GM21360 (cell line): Measurements from ENCODE around the gene TBP.
A peak's percentile ranks its signal among the peaks of the same experiment; 100 is the strongest.
"Not testable (repeated sequence)": the region's sequence is repeated elsewhere in the genome, so short reads cannot be mapped to it uniquely, and the experiment has no call there.

ENCODE experiments used
- ATAC-seq: cut with Tn5 transposase; IDR thresholded peaks from one replicate; pipeline ENCODE4 v1.9.1; 2021; ENCODE audit warnings: mild to moderate bottlenecking, moderate library complexity; ENCODE audit not compliant: unreplicated experiment

The TBP gene

GRCh38 chr6:170554013-170554795, at the start of gene TBP:
TBP (plus strand) TSS chr6:170554369; CDS start chr6:170557030, 2,661 bp downstream.
- peak; percentile 97 for ATAC-seq

DNA sequence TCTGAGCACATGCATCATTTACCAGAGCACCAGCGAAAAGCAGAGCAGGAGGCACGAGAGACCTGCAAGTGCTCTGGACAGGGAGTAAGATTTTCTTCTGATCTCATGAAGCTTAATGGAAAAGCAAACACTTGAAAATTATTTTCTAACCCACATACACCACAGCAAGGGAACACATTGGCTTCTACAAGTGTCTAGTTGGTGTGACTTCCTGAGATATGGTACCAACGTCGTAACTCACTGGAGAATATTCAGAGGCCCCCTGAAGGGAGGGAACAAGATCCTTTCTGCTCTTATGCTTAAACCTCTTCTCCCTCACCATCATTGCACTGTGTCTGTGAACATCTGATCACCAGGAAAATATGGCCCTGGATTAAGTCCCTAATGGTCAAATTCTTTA, 49.7 kb upstream of the TBP start:
- ATAC-seq: no peak

- no peak for ATAC-seq
Observed at GRCh38 chr6:170505306-170505705, 48.9 kb upstream of the TBP start.

GRCh38 chr6:170506446-170506845, 47.7 kb upstream of the TBP start:
- no peak for ATAC-seq

DNA sequence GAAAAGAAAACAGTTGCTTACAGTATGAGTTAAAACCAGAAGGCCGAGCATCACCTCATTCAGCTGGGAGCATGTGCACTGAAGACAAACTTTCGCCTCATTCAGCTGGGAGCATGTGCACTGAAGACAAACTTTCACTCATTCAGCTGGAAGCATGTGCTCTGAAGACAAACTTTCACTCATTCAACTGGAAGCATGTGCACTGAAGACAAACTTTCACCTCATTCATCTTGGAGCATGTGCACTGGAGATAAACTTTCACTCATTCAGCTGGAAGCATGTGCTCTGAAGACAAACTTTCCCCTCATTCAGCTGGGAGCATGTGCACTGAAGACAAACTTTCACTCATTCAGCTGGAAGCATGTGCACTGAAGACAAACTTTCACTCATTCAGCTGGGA, 46.4 kb upstream of the TBP start:
- not testable (repeated sequence) for ATAC-seq

DNA sequence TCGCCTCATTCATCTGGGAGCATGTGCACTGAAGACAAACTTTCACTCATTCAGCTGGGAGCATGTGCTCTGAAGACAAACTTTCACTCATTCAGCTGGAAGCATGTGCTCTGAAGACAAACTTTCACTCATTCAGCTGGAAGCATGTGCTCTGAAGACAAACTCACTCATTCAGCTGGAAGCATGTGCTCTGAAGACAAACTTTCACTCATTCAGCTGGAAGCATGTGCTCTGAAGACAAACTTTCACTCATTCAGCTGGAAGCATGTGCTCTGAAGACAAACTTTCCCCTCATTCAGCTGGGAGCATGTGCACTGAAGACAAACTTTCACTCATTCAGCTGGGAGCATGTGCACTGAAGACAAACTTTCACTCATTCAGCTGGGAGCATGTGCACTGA, 45.9 kb upstream of the TBP start:
- not testable (repeated sequence) for ATAC-seq

GRCh38 chr6:170508892-170509722, 45.1 kb upstream of the TBP start:
- not testable (repeated sequence) for ATAC-seq

GRCh38 chr6:170509723-170510018, 44.5 kb upstream of the TBP start:
- ATAC-seq: no peak

DNA sequence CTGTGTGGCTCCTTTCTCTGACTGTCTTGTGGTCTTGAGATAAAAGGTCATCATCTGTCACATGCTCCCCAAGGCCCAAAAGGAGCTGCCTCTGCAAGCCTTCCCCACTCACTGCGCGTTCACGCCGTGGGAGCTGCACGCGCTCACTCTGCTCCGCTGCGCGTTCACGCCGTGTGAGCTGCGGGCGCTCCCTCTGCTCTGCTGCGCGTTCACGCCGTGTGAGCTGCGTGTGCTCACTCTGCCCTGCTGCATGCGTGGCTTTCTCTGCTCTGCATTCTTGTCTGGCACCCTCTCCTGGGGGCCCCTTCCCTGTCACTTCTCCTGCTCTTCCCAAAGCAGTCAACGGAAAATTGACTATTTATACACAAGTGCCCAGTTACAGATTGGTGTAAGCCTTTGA, 43.5 kb upstream of the TBP start:
- no peak for ATAC-seq

GRCh38 chr6:170512249-170512648, 41.9 kb upstream of the TBP start:
- ATAC-seq: no peak

GRCh38 chr6:170514908-170515307, 39.3 kb upstream of the TBP start:
- ATAC-seq: no peak

- peak; percentile 99 for ATAC-seq
Observed at GRCh38 chr6:170516783-170517616, 37.2 kb upstream of the TBP start.

GRCh38 chr6:170522565-170523183, 31.5 kb upstream of the TBP start:
- no peak for ATAC-seq

- no peak for ATAC-seq
Observed at GRCh38 chr6:170523256-170524171, 30.7 kb upstream of the TBP start.

GRCh38 chr6:170524172-170524502, 30.0 kb upstream of the TBP start:
- ATAC-seq: no peak

- ATAC-seq: no peak
Observed at GRCh38 chr6:170525795-170526194, 28.4 kb upstream of the TBP start.

- ATAC-seq: not testable (repeated sequence)
Observed at GRCh38 chr6:170527995-170528394, 26.2 kb upstream of the TBP start.

GRCh38 chr6:170529839-170530469, 24.2 kb upstream of the TBP start:
- peak; percentile 82 for ATAC-seq

DNA sequence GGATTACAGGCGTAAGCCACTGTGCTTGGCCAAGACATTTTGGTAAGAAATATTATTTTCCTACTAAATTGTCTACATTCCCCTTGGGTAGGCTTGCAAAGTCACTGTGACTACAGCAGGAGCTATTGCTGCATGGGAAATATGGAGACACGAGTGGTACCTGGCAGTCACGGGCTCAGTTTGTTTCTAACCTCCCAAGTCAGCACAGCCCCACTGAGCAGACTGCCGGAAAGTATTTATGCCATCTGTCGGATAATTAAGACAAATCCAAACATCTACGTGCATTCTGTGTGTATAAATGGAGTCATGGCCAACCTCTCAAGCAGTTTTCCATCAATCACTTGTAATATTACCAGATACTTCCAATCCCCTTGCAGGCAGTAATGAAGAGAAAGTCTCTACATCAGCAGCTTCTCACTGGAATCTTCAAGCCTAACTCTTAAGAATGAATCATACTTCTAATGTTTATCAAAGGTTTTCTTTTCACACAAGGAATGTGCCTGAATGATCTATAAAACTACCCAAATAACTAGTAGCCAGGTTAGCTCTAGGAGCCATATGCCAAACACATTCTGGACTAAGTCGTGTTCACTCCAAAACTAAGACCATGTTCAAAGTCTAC, 21.2 kb upstream of the TBP start:
- ATAC-seq: no peak
